ENCODE results near the gene DNM3.

GRCh38 chr1:172177849-172178248 lies 336.6 kb downstream of the DNM3 start:
- no peak for TF ChIP-seq EZH2 (optimal IDR thresholded peaks at IDR 0.05; ENCODE audit: low read depth, low read length)
- TF ChIP-seq CTCF (IDR thresholded peaks at IDR 0.05; ENCODE audit: low read length), result no peak
- TF ChIP-seq EZH2phosphoT487 (IDR thresholded peaks at IDR 0.05; ENCODE audit: low read length), result no peak
